Panc1 (cell line): ENCODE data around the gene INPP5A. TPM values are rescaled to one million over a fixed set of nuclear protein-coding genes. Genes with fewer than 3 reads are reported as not detected.

Experiments used
- ATAC-seq: fragments of 200-7000 bp; cut with Tn5 transposase; 2 replicates; pipeline ENCODE4 v1.9.1; 2020; ENCODE audit warnings: mild to moderate bottlenecking, moderate library complexity
- BruUV-seq: library from RNA; stranded (reverse); fragments of 400-500 nt; replicated peaks from 2 replicates; lab custom pipeline; 2021; lab: Mats Ljungman, UMichigan
- CTCF ChIA-PET: fragments of 300-600 bp; sonication (Branson Sonifier 250); formaldehyde crosslinking; loops from one replicate; lab custom pipeline; 2022; ENCODE audit warnings: antibody characterized with exemption; lab: Charles Lee
- POLR2A ChIA-PET: fragments of 300-600 bp; sonication (Branson Sonifier 250); formaldehyde crosslinking; loops from one replicate; lab custom pipeline; 2022; ENCODE audit warnings: antibody characterized with exemption; lab: Charles Lee
- DNase-seq: peaks from one replicate; pipeline ENCODE4 v3.0.0-alpha.2; 2010; ENCODE audit warnings: low read depth, low spot score
- H3K27ac ChIP-seq: 2 replicates; pipeline ENCODE4 v1.5.1; 2011; ENCODE audit warnings: mild to moderate bottlenecking, low read length, inconsistent platforms
- H3K27me3 ChIP-seq: fragments of 200-500 bp; sonication (Bioruptor generic); 2 replicates; pipeline ENCODE4 v1.6.0; 2014; ENCODE audit warnings: low read length, inconsistent platforms; ENCODE audit not compliant: control insufficient read depth, insufficient read depth
- H3K36me3 ChIP-seq: fragments of 200-500 bp; sonication (Bioruptor generic); 2 replicates; pipeline ENCODE4 v1.5.1; 2014; ENCODE audit warnings: inconsistent platforms, mild to moderate bottlenecking, low read length, moderate library complexity; ENCODE audit not compliant: control insufficient read depth, insufficient read depth
- H3K4me1 ChIP-seq: 2 replicates; pipeline ENCODE4 v1.5.1; 2011; ENCODE audit warnings: inconsistent platforms, mild to moderate bottlenecking, low read length, moderate library complexity; ENCODE audit not compliant: control insufficient read depth, insufficient read depth
- H3K4me3 ChIP-seq, 2 experiments: 2 replicates each; pipeline ENCODE4 v1.5.1; 2011 to 2012; ENCODE audit warnings: low read depth in 2 of 2, low read length in 2 of 2, mild to moderate bottlenecking in 2 of 2, inconsistent platforms in 1 of 2, moderate library complexity in 1 of 2
- H3K9me3 ChIP-seq: fragments of 200-500 bp; sonication (Bioruptor generic); 2 replicates; pipeline ENCODE4 v1.5.1; 2014; ENCODE audit warnings: low read depth, mild to moderate bottlenecking, inconsistent platforms, low read length, moderate library complexity; ENCODE audit not compliant: control insufficient read depth, insufficient read depth
- POLR2AphosphoS5 ChIP-seq: IDR thresholded peaks from 2 replicates; pipeline ENCODE4 v1.6.1; 2012; ENCODE audit warnings: mild to moderate bottlenecking, low read depth, low read length, moderate library complexity
- SIN3A ChIP-seq: IDR thresholded peaks from 2 replicates; pipeline ENCODE4 v1.6.1; 2012; ENCODE audit warnings: low read depth, mild to moderate bottlenecking, low read length, moderate library complexity, borderline replicate concordance; ENCODE audit not compliant: insufficient read depth
- TCF7L2 ChIP-seq: IDR thresholded peaks from 2 replicates; pipeline ENCODE4 v1.6.1; 2011; ENCODE audit warnings: mild to moderate bottlenecking, low read depth, low read length, inconsistent platforms
- in situ Hi-C: cut with HindIII; loops from 2 replicates; pipeline ENCODE4 v1.10.0; 2016; ENCODE audit warnings: low sequenced_read_pairs, low pct_unique_long_range_greater_than_20kb
- intact Hi-C: fragments of 100-400 bp; cut with micrococcal nuclease; formaldehyde crosslinking; loops from one replicate; pipeline ENCODE4 v1.10.0; 2022; ENCODE audit not compliant: unreplicated experiment
- total RNA-seq: library from RNA; stranded (reverse); gene quantifications from one replicate; pipeline ENCODE4 v1.2.1, GENCODE V29; 2021; ENCODE audit not compliant: unreplicated experiment
- TF ChIP-seq, protein P1 (sequence below): fragments of 450-650 bp; IDR thresholded peaks from 2 replicates; pipeline ENCODE4 v1.5.1; 2017; ENCODE audit warnings: mild to moderate bottlenecking
- TF ChIP-seq, protein P2 (sequence below), 2 experiments: IDR thresholded peaks; 2 replicates each; pipeline ENCODE4 v1.6.1; 2011 to 2012; ENCODE audit warnings: low read depth in 2 of 2, control low read depth in 1 of 2, low read length in 1 of 2, mild to moderate bottlenecking in 1 of 2, moderate library complexity in 1 of 2; ENCODE audit not compliant: insufficient read depth in 1 of 2

The INPP5A gene
- total RNA-seq, 1 experiment from 2014 or later: 60.0 TPM

DNA sequence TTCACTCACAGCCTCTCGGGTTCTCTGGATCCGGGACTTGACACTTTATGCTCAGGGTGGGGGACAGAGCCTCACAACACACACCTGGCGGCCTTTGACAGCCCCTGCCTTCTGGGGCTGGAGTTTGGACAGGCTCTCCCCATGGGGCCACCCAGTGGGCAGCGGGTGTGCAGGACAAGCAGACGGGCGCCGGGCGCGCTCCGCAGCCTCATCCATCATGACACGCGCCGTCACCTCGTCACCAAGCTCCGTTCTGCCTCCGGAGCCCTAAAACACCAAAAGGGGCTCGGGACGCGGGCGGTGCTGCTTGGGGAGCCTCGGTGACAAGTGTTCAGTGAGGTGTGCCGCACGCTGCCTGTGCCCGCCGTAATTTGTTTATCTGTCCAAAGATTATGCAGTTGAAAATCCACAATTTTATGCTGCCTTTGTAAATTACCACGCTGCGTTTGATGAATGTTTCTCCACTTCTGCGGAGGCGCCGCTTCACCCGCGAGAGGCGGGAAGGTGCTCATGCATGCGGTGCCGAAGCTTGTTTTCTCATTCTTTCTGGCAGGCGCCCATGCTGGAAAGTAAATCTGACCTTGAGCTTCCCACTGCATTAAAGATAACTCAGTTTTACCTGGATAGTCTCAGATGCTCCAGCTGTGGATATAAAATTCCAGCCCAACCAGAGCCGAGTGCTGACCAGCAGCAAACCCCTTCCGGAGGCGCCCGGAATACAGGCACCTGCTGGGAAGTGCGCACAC is 242.1 kb downstream of the INPP5A start:
- H3K36me3 ChIP-seq: no peaks in the 10 kb centered on the region
- ATAC-seq: no peak
- H3K4me3 ChIP-seq: no peak overlapping the region
- H3K9me3 ChIP-seq: no peaks in the 10 kb centered on the region
- TF ChIP-seq, protein P1, sequence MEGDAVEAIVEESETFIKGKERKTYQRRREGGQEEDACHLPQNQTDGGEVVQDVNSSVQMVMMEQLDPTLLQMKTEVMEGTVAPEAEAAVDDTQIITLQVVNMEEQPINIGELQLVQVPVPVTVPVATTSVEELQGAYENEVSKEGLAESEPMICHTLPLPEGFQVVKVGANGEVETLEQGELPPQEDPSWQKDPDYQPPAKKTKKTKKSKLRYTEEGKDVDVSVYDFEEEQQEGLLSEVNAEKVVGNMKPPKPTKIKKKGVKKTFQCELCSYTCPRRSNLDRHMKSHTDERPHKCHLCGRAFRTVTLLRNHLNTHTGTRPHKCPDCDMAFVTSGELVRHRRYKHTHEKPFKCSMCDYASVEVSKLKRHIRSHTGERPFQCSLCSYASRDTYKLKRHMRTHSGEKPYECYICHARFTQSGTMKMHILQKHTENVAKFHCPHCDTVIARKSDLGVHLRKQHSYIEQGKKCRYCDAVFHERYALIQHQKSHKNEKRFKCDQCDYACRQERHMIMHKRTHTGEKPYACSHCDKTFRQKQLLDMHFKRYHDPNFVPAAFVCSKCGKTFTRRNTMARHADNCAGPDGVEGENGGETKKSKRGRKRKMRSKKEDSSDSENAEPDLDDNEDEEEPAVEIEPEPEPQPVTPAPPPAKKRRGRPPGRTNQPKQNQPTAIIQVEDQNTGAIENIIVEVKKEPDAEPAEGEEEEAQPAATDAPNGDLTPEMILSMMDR: no peak
- TF ChIP-seq POLR2AphosphoS5: no peak
- no peak for TF ChIP-seq SIN3A
- TF ChIP-seq, protein P2, sequence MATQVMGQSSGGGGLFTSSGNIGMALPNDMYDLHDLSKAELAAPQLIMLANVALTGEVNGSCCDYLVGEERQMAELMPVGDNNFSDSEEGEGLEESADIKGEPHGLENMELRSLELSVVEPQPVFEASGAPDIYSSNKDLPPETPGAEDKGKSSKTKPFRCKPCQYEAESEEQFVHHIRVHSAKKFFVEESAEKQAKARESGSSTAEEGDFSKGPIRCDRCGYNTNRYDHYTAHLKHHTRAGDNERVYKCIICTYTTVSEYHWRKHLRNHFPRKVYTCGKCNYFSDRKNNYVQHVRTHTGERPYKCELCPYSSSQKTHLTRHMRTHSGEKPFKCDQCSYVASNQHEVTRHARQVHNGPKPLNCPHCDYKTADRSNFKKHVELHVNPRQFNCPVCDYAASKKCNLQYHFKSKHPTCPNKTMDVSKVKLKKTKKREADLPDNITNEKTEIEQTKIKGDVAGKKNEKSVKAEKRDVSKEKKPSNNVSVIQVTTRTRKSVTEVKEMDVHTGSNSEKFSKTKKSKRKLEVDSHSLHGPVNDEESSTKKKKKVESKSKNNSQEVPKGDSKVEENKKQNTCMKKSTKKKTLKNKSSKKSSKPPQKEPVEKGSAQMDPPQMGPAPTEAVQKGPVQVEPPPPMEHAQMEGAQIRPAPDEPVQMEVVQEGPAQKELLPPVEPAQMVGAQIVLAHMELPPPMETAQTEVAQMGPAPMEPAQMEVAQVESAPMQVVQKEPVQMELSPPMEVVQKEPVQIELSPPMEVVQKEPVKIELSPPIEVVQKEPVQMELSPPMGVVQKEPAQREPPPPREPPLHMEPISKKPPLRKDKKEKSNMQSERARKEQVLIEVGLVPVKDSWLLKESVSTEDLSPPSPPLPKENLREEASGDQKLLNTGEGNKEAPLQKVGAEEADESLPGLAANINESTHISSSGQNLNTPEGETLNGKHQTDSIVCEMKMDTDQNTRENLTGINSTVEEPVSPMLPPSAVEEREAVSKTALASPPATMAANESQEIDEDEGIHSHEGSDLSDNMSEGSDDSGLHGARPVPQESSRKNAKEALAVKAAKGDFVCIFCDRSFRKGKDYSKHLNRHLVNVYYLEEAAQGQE (IDR thresholded peaks at IDR 0.05; ENCODE audit: insufficient read depth in 1 of 2, low read depth in 2 of 2, low read length in 1 of 2): no peak
- no peak for TF ChIP-seq TCF7L2
- no peak for DNase-seq
- no peaks in the 10 kb centered on the region; the same call in 1 of the 2 replicates for H3K4me1 ChIP-seq
- H3K27ac ChIP-seq: no peak overlapping the region
- BruUV-seq: no TSS peak
- ChIA-PET CTCF (interaction anchor here (0.6 kb wide), 1 partner anchor 348 kb away, joined by 5 read pairs; no protein-coding TSS in a partner anchor), POLR2A (interaction anchor here (0.6 kb wide), 1 partner anchor 163 kb away, joined by 4 read pairs; the partner anchor contains the start of gene CFAP46)
- H3K27me3 ChIP-seq: no peaks in the 10 kb centered on the region
- in situ Hi-C loops (no loop called here), intact Hi-C loops (no loop called here)

- in situ Hi-C loops (no loop called here), intact Hi-C loops (no loop called here)
- no peak for DNase-seq
- POLR2A ChIA-PET: interaction anchor here (0.6 kb wide), 1 partner anchor 162 kb away, joined by 4 read pairs; the partner anchor contains the start of gene CFAP46
- Histone ChIP-seq H3K36me3 (no peaks in the 10 kb centered on the region), H3K27ac (no peak overlapping the region), H3K9me3 (no peaks in the 10 kb centered on the region), H3K4me3 (no peak overlapping the region), H3K27me3 (no peaks in the 10 kb centered on the region), H3K4me1 (no peaks in the 10 kb centered on the region; the same call in 1 of the 2 replicates)
- BruUV-seq: no TSS peak
- ATAC-seq: no peak
- TF ChIP-seq POLR2AphosphoS5 (no peak), SIN3A (no peak), TCF7L2 (no peak)
- TF ChIP-seq, protein P2 (IDR thresholded peaks at IDR 0.05; ENCODE audit: insufficient read depth in 1 of 2, low read depth in 2 of 2, low read length in 1 of 2): no peak
- TF ChIP-seq, protein P1: no peak
- CTCF ChIA-PET: no interaction called here
Measured at GRCh38 chr10:132780356-132780755, 242.8 kb downstream of the INPP5A start.
